BLaER1 treated with 17β-estradiol and CSF1 and Interleukin-3, amounts not matched to agents 10 nM and 100 nM (cell line): ENCODE results near the gene GPHB5.

Source experiments
- H3K27ac ChIP-seq, 11 experiments: shearing (Covaris generic); formaldehyde crosslinking; 2 replicates each; pipeline ENCODE4 v1.8.1; 2022
- H3K27me3 ChIP-seq, 11 experiments: shearing (Covaris generic); formaldehyde crosslinking; 2 replicates each; pipeline ENCODE4 v1.8.1; 2022
- H3K36me3 ChIP-seq, 11 experiments: shearing (Covaris generic); formaldehyde crosslinking; 2 replicates each; pipeline ENCODE4 v1.8.1; 2022
- H3K4me1 ChIP-seq, 10 experiments: shearing (Covaris generic); formaldehyde crosslinking; 2 replicates each; pipeline ENCODE4 v1.8.1; 2022
- H3K4me2 ChIP-seq, 11 experiments: shearing (Covaris generic); formaldehyde crosslinking; 2 replicates each; pipeline ENCODE4 v1.8.1; 2022
- H3K4me3 ChIP-seq, 10 experiments: shearing (Covaris generic); formaldehyde crosslinking; 2 replicates each; pipeline ENCODE4 v1.8.1; 2022
- H3K9ac ChIP-seq, 11 experiments: shearing (Covaris generic); formaldehyde crosslinking; 2 replicates each; pipeline ENCODE4 v1.8.1; 2022
- H3K9me3 ChIP-seq, 11 experiments: shearing (Covaris generic); formaldehyde crosslinking; replicated peaks in 1 of 11; 2 replicates each; pipeline ENCODE4 v1.8.1; 2022
- H4K20me1 ChIP-seq, 11 experiments: shearing (Covaris generic); formaldehyde crosslinking; 2 replicates each; pipeline ENCODE4 v1.8.1; 2022
- Cebpa-rat ChIP-seq, 11 experiments: shearing (Covaris generic); IDR thresholded peaks; 2 replicates each; pipeline ENCODE4 v1.8.1; 2022

Gene GPHB5, protein sequence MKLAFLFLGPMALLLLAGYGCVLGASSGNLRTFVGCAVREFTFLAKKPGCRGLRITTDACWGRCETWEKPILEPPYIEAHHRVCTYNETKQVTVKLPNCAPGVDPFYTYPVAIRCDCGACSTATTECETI

DNA sequence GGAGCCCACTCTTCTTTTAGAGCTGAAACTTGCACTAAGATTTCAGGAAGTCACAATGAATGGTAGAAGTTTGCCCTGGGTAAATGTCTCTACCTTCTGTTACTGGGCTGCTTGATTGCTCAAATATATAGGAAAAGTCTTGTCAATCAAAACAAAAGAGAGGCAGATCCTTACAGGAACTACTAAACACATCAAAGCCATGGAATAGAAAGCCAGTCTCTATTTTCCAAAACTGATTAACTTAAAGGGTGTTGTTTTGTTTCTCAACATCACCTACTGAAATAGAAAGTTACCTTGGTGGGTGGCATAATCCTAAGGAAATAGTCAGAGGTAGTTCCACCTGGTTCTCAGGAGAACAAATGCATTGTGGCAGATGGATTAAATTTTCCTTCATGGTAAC is at the start of gene GPHB5:
Gene GPHB5 (minus strand): TSS at position 101 of the 400 bp plus-strand sequence. CDS start 1,086 bp downstream, outside the sequence.
- Histone ChIP-seq H4K20me1 (no peaks in the 10 kb centered on the region), H3K4me3 (no peak within 1 kb of the TSS), H3K27ac (no peak within 1 kb of the TSS), H3K9ac (no peak within 1 kb of the TSS), H3K9me3 (no peaks in the 10 kb centered on the region; a peak in 1 of 22 replicates), H3K4me2 (no peak within 1 kb of the TSS), H3K27me3 (no peaks in the 10 kb centered on the region), H3K4me1 (no peaks in the 10 kb centered on the region), H3K36me3 (no peaks in the 10 kb centered on the region)
- TF ChIP-seq Cebpa-rat (IDR thresholded peaks at IDR 0.05) = no peak

- no peak overlapping the region for H3K4me2 ChIP-seq
- H3K4me1 ChIP-seq = peaks cover 0 to 13% (median 0%) of the 10 kb centered on the region in 10 experiments; a peak in 5 of 20 replicates
- H3K9ac ChIP-seq = no peak overlapping the region
- H3K4me3 ChIP-seq = no peak overlapping the region
- H3K27ac ChIP-seq = no peak overlapping the region
- no peak for TF ChIP-seq Cebpa-rat (IDR thresholded peaks at IDR 0.05)
- no peaks in the 10 kb centered on the region for H4K20me1 ChIP-seq
- H3K9me3 ChIP-seq = peaks cover 0 to 20% (median 10%) of the 10 kb centered on the region in 11 experiments; a peak in 16 of 22 replicates
- peaks cover 0 to 12% (median 6%) of the 10 kb centered on the region in 11 experiments; a peak in 13 of 22 replicates for H3K36me3 ChIP-seq
- H3K27me3 ChIP-seq = no peaks in the 10 kb centered on the region
Measured at GRCh38 chr14:63367742-63368364, 49.1 kb upstream of the GPHB5 start.

DNA sequence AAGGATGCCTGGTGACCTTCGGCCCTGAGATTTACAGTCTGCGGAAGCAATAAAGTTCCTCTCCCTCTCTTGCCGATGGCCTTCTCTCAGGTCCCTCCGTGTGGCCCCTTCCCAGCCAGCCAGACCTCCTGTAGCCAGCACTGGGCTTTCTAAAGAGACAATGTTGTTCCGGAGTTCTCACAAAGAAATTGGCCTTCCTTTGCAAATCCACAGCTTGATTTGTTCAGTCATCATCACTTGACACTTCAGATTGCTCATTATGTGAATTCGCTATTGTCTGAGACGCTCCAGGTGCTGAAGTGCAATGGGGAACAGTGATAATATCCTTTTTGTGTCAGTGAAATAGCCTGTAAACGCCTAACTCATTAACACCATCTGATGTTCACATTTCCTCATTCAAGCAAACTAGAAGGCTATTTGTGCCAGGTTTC is 43.7 kb upstream of the GPHB5 start:
- Histone ChIP-seq H3K27me3 (no peaks in the 10 kb centered on the region), H3K4me3 (no peak overlapping the region), H3K9ac (no peak overlapping the region), H3K4me1 (no peaks in the 10 kb centered on the region), H3K36me3 (no peaks in the 10 kb centered on the region), H4K20me1 (no peaks in the 10 kb centered on the region), H3K27ac (no peak overlapping the region), H3K4me2 (no peak overlapping the region), H3K9me3 (peaks cover 0 to 12% (median 5%) of the 10 kb centered on the region in 11 experiments; a peak in 5 of 22 replicates)
- no peak for TF ChIP-seq Cebpa-rat (IDR thresholded peaks at IDR 0.05)

- Histone ChIP-seq H3K9me3 (peaks cover 0 to 12% (median 5%) of the 10 kb centered on the region in 11 experiments; a peak in 5 of 22 replicates), H4K20me1 (no peaks in the 10 kb centered on the region), H3K4me1 (no peaks in the 10 kb centered on the region), H3K36me3 (no peaks in the 10 kb centered on the region), H3K4me2 (no peak overlapping the region), H3K27ac (no peak overlapping the region), H3K9ac (no peak overlapping the region), H3K27me3 (no peaks in the 10 kb centered on the region), H3K4me3 (no peak overlapping the region)
- TF ChIP-seq Cebpa-rat (IDR thresholded peaks at IDR 0.05) = no peak
Measured at GRCh38 chr14:63361790-63362189, 43.1 kb upstream of the GPHB5 start.

DNA sequence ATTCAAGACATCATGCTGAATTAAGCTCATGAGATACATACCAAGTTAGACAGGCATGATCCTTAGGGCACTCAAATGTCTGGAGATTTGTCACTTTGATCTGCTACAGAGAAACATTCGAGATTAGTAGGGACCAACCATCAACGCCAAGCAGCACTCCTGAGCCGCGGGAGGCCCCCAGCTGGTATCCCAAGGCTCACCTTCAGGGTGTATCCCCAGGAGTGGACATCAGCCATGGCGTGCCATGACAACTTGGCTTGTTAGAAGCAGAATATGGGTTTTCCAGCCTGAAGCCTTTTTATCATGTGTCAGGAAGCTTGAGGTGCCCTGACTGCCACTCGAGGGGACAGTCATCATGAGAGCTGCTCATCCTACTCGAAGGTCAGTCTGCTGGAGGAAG is 39.1 kb upstream of the GPHB5 start:
- no peak for TF ChIP-seq Cebpa-rat (IDR thresholded peaks at IDR 0.05)
- no peaks in the 10 kb centered on the region for H4K20me1 ChIP-seq
- no peaks in the 10 kb centered on the region for H3K36me3 ChIP-seq
- no peaks in the 10 kb centered on the region for H3K9me3 ChIP-seq
- H3K4me1 ChIP-seq = no peaks in the 10 kb centered on the region
- H3K9ac ChIP-seq = no peak overlapping the region
- no peaks in the 10 kb centered on the region for H3K27me3 ChIP-seq
- no peak overlapping the region for H3K4me3 ChIP-seq
- H3K27ac ChIP-seq = no peak overlapping the region
- H3K4me2 ChIP-seq = no peak overlapping the region

DNA sequence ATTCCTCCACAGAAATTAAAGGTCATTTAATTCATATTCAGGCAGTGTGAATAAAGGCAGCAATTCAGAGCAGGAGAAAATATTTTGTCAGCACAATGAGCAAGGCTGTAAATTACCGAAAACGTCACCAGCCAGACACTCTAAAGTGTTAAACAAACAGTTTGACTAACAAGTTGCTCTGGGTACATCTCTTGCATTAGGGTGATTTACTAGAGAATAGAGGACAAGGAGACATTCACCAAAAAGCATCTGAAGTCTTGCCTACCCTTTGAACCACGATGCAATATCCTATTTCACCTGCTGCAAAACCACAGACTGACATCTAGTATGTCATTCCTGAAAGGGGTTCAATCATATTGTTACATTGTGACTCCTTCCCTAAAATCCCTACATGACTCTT is 27.1 kb upstream of the GPHB5 start:
- Histone ChIP-seq H3K4me3 (no peak overlapping the region), H3K4me2 (no peak overlapping the region), H3K27ac (no peak overlapping the region), H3K27me3 (no peaks in the 10 kb centered on the region), H3K9me3 (peaks cover 0 to 5% (median 0%) of the 10 kb centered on the region in 11 experiments; a peak in 2 of 22 replicates), H4K20me1 (no peaks in the 10 kb centered on the region), H3K4me1 (0 out of 20 replicates have a peak, but pooled peaks cover 0 to 4% (median 0%) of the 10 kb centered on the region in 10 experiments), H3K9ac (no peak overlapping the region), H3K36me3 (no peaks in the 10 kb centered on the region)
- no peak for TF ChIP-seq Cebpa-rat (IDR thresholded peaks at IDR 0.05)

DNA sequence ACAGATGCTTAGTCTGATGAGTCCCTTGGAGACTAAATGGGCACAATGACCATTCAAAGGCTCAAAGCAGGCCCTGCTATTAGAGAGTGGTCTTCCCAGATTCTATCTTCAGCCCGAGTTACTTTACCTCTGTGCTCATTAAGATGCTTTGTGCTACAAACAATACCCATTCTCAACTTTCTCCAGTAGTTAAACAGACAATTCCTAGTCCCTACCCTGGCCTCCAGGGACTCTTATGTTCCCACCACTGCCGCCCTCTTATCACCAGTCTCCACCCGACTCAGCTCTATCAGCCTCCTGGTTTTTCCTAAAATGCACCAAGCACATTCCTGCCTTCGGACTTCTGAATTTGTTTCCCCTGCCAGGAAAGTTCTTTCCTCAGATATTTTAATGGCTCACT is 25.6 kb upstream of the GPHB5 start:
- Histone ChIP-seq H3K4me3 (no peak overlapping the region), H3K36me3 (no peaks in the 10 kb centered on the region)
- TF ChIP-seq Cebpa-rat (IDR thresholded peaks at IDR 0.05) = no peak

GRCh38 chr14:63343878-63344277 is 25.1 kb upstream of the GPHB5 start:
- H3K27me3 ChIP-seq = no peaks in the 10 kb centered on the region
- H3K36me3 ChIP-seq = no peaks in the 10 kb centered on the region
- H3K4me3 ChIP-seq = no peak overlapping the region
- H4K20me1 ChIP-seq = no peaks in the 10 kb centered on the region
- H3K4me1 ChIP-seq = 0 out of 20 replicates have a peak, but pooled peaks cover 0 to 4% (median 0%) of the 10 kb centered on the region in 10 experiments
- TF ChIP-seq Cebpa-rat (IDR thresholded peaks at IDR 0.05) = no peak
- H3K27ac ChIP-seq = no peak overlapping the region
- H3K9ac ChIP-seq = no peak overlapping the region
- H3K4me2 ChIP-seq = no peak overlapping the region
- H3K9me3 ChIP-seq = peaks cover 0 to 8% (median 0%) of the 10 kb centered on the region in 11 experiments; a peak in 3 of 22 replicates

More for the DNA sequence above, 25.6 kb upstream of the GPHB5 start:
- H3K27ac ChIP-seq = no peak overlapping the region
- H3K4me1 ChIP-seq = 0 out of 20 replicates have a peak, but pooled peaks cover 0 to 4% (median 0%) of the 10 kb centered on the region in 10 experiments
- no peaks in the 10 kb centered on the region for H3K27me3 ChIP-seq
- H3K4me2 ChIP-seq = no peak overlapping the region
- no peak overlapping the region for H3K9ac ChIP-seq
- peaks cover 0 to 5% (median 0%) of the 10 kb centered on the region in 11 experiments; a peak in 2 of 22 replicates for H3K9me3 ChIP-seq
- no peaks in the 10 kb centered on the region for H4K20me1 ChIP-seq

- Histone ChIP-seq H3K9ac (no peak overlapping the region), H3K4me3 (no peak overlapping the region), H3K4me1 (0 out of 20 replicates have a peak, but pooled peaks cover 0 to 4% (median 0%) of the 10 kb centered on the region in 10 experiments), H3K9me3 (peaks cover 0 to 6% (median 0%) of the 10 kb centered on the region in 11 experiments; a peak in 2 of 22 replicates), H3K4me2 (no peak overlapping the region), H3K27ac (no peak overlapping the region), H3K27me3 (no peaks in the 10 kb centered on the region), H4K20me1 (no peaks in the 10 kb centered on the region), H3K36me3 (no peaks in the 10 kb centered on the region)
- TF ChIP-seq Cebpa-rat (IDR thresholded peaks at IDR 0.05) = no peak
Measured at GRCh38 chr14:63342371-63342770, 23.6 kb upstream of the GPHB5 start.
